Breast epithelium (tissue), 4 donors: ENCODE data around the gene GRIN1. TPM values are rescaled to one million over a fixed set of nuclear protein-coding genes. Genes with fewer than 3 reads are reported as not detected.

Experiments
- DNase-seq, 2 donors: peaks; one replicate each; pipeline ENCODE4 v3.0.0-alpha.2; 2019; ENCODE audit warnings: low spot score in 2 of 2
- H3K27ac ChIP-seq, 2 donors: fragments of 200-600 bp; sonication (generic) in 1 of 2; one replicate each; pipeline ENCODE4 v1.5.1; 2016 to 2019; ENCODE audit warnings: mild to moderate bottlenecking in 1 of 2
- H3K27me3 ChIP-seq, 2 donors: fragments of 200-600 bp; sonication (generic) in 1 of 2; one replicate each; pipeline versions ENCODE4 v1.5.1 to v1.6.0; 2017 to 2019; ENCODE audit warnings: control low read depth in 1 of 2, mild to moderate bottlenecking in 1 of 2
- H3K36me3 ChIP-seq: fragments of 200-600 bp; one replicate; pipeline ENCODE4 v1.5.1; 2019
- H3K4me1 ChIP-seq, 2 donors: fragments of 200-600 bp; sonication (generic); one replicate each; pipeline ENCODE4 v1.5.1; 2016 to 2019; ENCODE audit warnings: control low read depth in 1 of 2
- H3K4me3 ChIP-seq, 3 donors: fragments of 200-600 bp; sonication (generic); 1 replicate in 2 of 3; 2 replicates in 1 of 3; pipeline ENCODE4 v1.5.1; 2016 to 2019; ENCODE audit warnings: mild to moderate bottlenecking in 3 of 3, moderate library complexity in 2 of 3
- H3K9me3 ChIP-seq, 2 donors: fragments of 200-600 bp; sonication (generic) in 1 of 2; one replicate each; pipeline ENCODE4 v1.5.1; 2016 to 2019; ENCODE audit warnings: control low read depth in 1 of 2
- CTCF ChIP-seq, 3 donors: fragments of 450-650 bp; IDR thresholded peaks; one replicate each; pipeline ENCODE4 v1.5.1; 2016 to 2017; ENCODE audit warnings: antibody characterized with exemption in 3 of 3, mild to moderate bottlenecking in 3 of 3, moderate library complexity in 3 of 3
- POLR2A ChIP-seq: fragments of 450-650 bp; IDR thresholded peaks from one replicate; pipeline ENCODE4 v1.6.1; 2016; ENCODE audit warnings: antibody characterized with exemption, mild to moderate bottlenecking, moderate library complexity
- POLR2AphosphoS5 ChIP-seq, 3 donors: sonication (generic); formaldehyde crosslinking; IDR thresholded peaks; one replicate each; pipeline ENCODE4 v1.6.1; 2017; ENCODE audit warnings: antibody characterized with exemption in 3 of 3
- intact Hi-C: fragments of 100-400 bp; cut with DNase I; formaldehyde crosslinking; loops from one replicate; pipeline ENCODE4 v1.15.1; 2023; ENCODE audit warnings: low total_unique reads
- total RNA-seq, 3 donors: library from RNA; depleted of rRNA; stranded (reverse); fragments of >200 nt; gene quantifications; one replicate each; pipeline ENCODE4 v1.1.0, GENCODE V29; 2016

The GRIN1 gene
- total RNA-seq, 3 donors from 2014 or later = 1.3 to 1.9 TPM; not detected in 1

DNA sequence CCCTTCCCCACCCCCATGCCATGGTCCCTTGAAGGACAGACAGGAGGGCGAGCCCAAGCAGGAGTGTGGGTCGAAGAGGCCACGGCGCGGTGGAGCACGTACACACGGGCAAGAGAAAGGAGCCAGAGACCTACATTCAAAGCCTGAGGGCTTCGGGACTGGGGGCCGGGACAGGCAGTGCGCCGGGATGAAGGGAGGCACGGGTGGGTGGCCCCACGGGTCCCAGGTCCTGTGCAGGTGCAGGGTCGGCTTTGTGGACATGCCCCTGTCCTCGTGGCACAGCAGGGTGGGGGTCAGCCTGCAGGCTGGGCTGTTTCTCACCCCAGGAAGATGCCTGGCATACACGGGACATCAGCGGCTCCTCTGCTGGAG lies 21.1 kb downstream of the GRIN1 start:
- H3K27me3 ChIP-seq = peaks cover 7 to 100% of the 10 kb centered on the region in 2 donors
- H3K4me3 ChIP-seq = no peak overlapping the region
- intact Hi-C loops = no loop called here
- H3K9me3 ChIP-seq = no peaks in the 10 kb centered on the region
- TF ChIP-seq POLR2AphosphoS5 (IDR thresholded peaks at IDR 0.05) (no peak), POLR2A (no peak), CTCF (IDR thresholded peaks at IDR 0.05) (no peak)
- H3K27ac ChIP-seq = no peak overlapping the region
- no peak for DNase-seq
- H3K4me1 ChIP-seq = peaks cover 0 to 4% of the 10 kb centered on the region in 2 donors
- no peaks in the 10 kb centered on the region for H3K36me3 ChIP-seq

DNA sequence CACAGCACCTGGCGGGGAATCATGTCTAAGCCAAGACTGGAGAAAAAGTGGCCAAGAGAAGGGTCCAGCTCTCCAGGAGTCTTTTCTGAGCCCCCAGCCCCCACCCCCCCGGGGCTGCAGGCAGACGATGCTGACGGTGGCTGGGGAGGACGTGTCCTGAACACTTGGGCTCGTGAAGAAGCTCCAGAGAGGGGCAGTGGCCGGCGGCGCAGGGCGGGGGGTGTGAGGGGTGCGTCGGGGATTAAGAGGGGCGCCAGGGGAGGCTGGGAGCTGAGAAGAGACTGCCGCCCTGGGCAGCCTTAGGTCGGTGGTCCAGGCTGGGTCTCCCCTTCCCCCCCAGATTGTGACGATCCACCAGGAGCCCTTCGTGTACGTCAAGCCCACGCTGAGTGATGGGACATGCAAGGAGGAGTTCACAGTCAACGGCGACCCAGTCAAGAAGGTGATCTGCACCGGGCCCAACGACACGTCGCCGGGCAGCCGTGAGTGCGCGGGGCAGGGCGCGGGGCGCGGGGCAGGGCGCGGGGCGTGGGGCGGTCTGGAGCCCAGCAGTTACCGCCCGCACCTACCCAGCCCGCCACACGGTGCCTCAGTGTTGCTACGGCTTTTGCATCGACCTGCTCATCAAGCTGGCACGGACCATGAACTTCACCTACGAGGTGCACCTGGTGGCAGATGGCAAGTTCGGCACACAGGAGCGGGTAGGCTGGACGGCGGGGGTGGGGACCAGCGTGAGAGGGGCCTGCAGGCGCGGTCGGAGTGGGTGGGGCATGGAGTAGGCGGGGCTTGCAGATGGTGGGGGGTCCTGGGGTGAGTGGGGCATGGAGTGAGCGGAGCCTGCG lies 22.0 kb downstream of the GRIN1 start:
- TF ChIP-seq CTCF (IDR thresholded peaks at IDR 0.05) (no peak), POLR2AphosphoS5 (IDR thresholded peaks at IDR 0.05) (no peak), POLR2A (no peak)
- Histone ChIP-seq H3K27me3 (peaks cover 11 to 100% of the 10 kb centered on the region in 2 donors), H3K36me3 (no peaks in the 10 kb centered on the region), H3K9me3 (no peaks in the 10 kb centered on the region), H3K4me1 (peaks cover 0 to 4% of the 10 kb centered on the region in 2 donors), H3K4me3 (peak overlapping the region in 1 of 3 donors; percentile 66), H3K27ac (no peak overlapping the region)
- DNase-seq = no peak
- intact Hi-C loops = no loop called here

GRCh38 chr9:137161558-137162486 lies 22.9 kb downstream of the GRIN1 start:
- no peak overlapping the region for H3K27ac ChIP-seq
- H3K36me3 ChIP-seq = no peaks in the 10 kb centered on the region
- no peak for DNase-seq
- intact Hi-C loops = no loop called here
- H3K4me3 ChIP-seq = peak overlapping the region in 2 of 3 donors; percentile 45 to 66
- no peaks in the 10 kb centered on the region for H3K9me3 ChIP-seq
- peaks cover 16 to 100% of the 10 kb centered on the region in 2 donors for H3K27me3 ChIP-seq
- peaks cover under 1 to 4% of the 10 kb centered on the region in 2 donors for H3K4me1 ChIP-seq
- TF ChIP-seq POLR2A = no peak
- no peak for TF ChIP-seq CTCF (IDR thresholded peaks at IDR 0.05)
- no peak for TF ChIP-seq POLR2AphosphoS5 (IDR thresholded peaks at IDR 0.05)

GRCh38 chr9:137162505-137163364 lies 23.8 kb downstream of the GRIN1 start:
- Histone ChIP-seq H3K27ac (peak overlapping the region in 1 of 2 donors; percentile 39), H3K4me1 (peaks cover 3 to 10% of the 10 kb centered on the region in 2 donors), H3K4me3 (peak overlapping the region; percentile 4 to 66 (median 45)), H3K36me3 (no peaks in the 10 kb centered on the region), H3K27me3 (peaks cover 20 to 100% of the 10 kb centered on the region in 2 donors), H3K9me3 (no peaks in the 10 kb centered on the region)
- DNase-seq = peak in 1 of 2 donors; percentile 43
- intact Hi-C loops = no loop called here
- TF ChIP-seq CTCF (IDR thresholded peaks at IDR 0.05) (peak in 1 of 3 donors; percentile 44), POLR2AphosphoS5 (IDR thresholded peaks at IDR 0.05) (no peak), POLR2A (no peak)
